Suprapubic skin (tissue), 4 donors: ENCODE measurements around the gene BCL10.

ENCODE experiments used
- CTCF ChIP-seq, 2 donors: fragments of 200-600 bp in 1 of 2; fragments of 450-650 bp in 1 of 2; sonication (generic) in 1 of 2; IDR thresholded peaks; one replicate each; pipeline ENCODE4 v1.5.1; 2016 to 2019; ENCODE audit warnings: antibody characterized with exemption in 2 of 2, mild to moderate bottlenecking in 1 of 2, moderate library complexity in 1 of 2
- EP300 ChIP-seq: sonication (generic); formaldehyde crosslinking; IDR thresholded peaks from one replicate; pipeline ENCODE4 v1.6.1; 2017; ENCODE audit warnings: antibody characterized with exemption
- POLR2A ChIP-seq, 2 donors: fragments of 450-650 bp; IDR thresholded peaks; one replicate each; pipeline ENCODE4 v1.6.1; 2017; ENCODE audit warnings: antibody characterized with exemption in 2 of 2, mild to moderate bottlenecking in 2 of 2, moderate library complexity in 2 of 2
- POLR2AphosphoS5 ChIP-seq, 3 donors: sonication (generic); formaldehyde crosslinking; IDR thresholded peaks; one replicate each; pipeline ENCODE4 v1.6.1; 2017; ENCODE audit warnings: antibody characterized with exemption in 3 of 3

- TF ChIP-seq CTCF (IDR thresholded peaks at IDR 0.05) (no peak), POLR2AphosphoS5 (IDR thresholded peaks at IDR 0.05) (no peak), EP300 (no peak), POLR2A (IDR thresholded peaks at IDR 0.05) (no peak)
Measured at GRCh38 chr1:85322655-85323054, 46.2 kb upstream of the BCL10 start.
